EL (cell line): ENCODE data around the gene RANBP1.
"Not testable (repeated sequence)": the region's sequence is repeated elsewhere in the genome, so short reads cannot be mapped to it uniquely, and the experiment has no call there.

Experiments
- DNase-seq: peaks from one replicate; pipeline ENCODE4 v3.0.0-alpha.2; 2016

Gene RANBP1

DNA sequence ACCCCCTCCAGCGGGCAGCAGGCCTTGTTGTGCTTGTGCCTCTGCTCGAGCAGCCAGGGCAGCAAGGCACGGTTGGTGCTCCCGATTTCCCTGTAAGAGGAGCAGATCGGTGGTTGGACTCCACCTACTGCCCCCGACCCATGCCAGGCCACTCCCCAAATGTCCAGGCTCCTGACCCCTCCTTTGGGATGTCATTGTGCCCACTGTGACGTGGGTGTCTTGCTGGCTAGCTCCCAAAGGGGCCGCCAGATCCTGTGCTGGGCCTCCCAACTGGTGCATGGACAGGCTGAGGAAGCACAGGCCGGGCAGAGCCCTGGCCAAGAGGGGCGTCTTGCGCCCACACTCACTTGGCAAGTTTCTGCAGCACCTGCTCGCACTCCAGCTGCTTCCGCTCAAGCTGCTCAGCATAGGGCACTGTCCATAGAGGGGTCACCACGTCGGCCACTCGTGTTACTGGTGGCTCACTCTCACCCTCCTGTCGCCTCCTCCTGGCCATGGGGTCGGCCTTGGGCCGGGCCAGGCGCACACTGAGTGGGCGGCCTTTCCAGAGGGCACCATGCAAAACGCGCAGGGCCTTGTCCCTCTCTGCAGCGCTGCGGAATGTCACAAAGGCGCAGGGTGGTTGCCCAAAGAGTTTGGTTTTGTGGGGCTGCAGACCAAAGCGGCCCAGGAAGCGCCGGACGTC is at the start of gene RANBP1:
Gene RANBP1 (plus strand): TSS at position 414 of the 685 bp plus-strand sequence. CDS start 81 bp downstream, at position 495.
- no peak for DNase-seq

DNA sequence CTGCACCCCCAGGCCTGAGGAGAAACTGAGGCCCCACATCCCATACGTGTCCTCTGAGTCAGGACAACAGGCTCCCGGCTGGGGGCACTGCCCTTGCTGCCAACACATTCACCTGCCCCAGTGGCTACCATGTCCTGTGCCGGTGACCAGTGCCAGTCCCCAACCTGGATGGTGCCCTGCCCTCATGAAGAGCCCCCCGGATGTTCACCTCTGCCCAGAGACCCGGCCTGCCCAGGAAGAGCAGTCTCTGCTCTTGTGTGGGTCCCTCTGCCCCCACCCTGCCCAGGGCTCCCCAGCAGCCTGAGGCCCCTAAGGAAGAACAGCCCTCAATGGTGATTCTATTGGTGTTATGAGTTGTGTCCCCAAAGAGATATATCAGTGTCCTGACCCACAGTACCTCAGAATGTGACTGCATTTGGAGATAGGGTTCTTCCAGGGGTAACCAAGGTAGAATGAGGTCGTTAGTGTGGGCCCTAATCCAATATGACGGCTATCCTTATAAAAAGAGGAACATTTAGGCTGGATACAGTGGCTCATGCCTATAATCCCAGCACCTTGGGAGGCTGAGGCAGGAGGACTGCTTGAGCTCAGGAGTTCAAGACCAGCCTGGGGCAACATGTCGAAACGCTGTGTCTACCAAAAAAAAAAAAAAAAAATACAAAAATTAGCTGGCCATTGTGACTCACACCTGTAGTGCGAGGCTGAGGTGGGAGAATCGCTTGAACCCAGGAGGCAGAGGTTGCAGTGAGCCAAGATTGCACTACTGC is 49.1 kb upstream of the RANBP1 start:
- no peak for DNase-seq

DNA sequence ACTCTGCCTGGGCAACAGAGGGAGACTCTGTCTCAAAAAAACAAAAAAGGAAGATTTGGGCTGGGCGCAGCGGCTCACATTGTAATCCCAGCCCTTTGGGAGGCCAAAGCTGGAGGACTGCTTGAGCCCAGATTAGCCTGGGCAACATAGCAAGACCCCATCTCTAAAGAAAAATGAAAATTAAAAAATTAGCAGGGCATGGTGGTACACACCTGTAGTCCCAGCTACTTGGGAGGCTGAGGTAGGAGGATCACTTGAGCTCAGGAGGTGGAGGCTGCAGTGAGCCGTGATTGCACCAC is 48.6 kb upstream of the RANBP1 start:
- not testable (repeated sequence) for DNase-seq

DNA sequence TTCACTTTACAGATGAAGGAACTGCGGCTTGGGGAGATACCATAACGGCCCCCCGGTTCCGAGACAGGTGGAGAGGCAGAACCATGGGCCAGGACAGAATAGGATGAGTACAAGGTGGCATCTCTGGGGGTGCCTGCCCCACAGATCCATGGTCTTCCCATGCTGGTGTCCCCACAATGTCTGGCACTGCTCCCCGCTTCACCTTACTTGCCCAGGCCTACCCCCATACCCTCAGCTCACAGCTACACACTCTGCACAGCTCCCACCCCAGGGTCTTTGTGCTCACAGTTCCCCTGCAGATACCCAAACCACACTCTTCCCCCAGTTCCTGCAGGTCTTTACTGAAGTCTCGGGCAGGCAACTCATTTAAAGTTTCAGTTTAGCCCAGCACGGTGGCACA is 47.3 kb upstream of the RANBP1 start:
- no peak for DNase-seq

DNA sequence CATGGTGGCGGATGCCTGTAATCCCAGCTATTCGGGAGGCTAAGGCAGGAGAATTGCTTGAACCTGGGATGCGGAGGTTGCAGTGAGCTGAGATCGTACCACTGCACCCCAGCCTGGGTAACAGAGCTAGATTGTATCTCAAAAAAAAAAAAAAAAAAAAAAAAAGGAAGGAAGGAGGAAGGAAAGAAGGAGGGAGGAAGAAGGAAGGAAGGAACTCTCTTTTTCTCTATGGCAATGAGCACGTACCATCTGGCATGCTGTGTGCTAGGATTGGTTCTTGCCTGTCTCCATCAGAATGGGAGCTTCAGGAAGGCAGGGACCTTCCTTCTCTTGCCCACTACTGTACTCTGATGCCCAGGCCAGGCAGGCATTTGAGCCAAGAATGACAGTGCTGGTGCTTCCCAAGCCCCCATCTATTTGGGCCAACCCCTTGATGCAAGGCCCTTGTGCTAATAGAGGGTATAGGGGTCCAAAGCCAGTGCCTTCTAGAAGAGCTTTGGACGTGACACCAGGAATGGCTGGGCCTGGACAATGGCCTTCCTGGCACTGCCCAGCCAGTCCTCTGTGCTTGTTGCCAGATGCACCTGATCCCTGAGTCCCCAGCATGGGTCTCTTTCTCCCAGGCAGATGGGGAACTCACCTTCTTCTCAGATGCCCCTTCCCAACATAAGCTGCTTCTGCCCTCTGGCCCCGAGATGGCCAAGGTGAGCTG is 46.4 kb upstream of the RANBP1 start:
- DNase-seq, result no peak

DNA sequence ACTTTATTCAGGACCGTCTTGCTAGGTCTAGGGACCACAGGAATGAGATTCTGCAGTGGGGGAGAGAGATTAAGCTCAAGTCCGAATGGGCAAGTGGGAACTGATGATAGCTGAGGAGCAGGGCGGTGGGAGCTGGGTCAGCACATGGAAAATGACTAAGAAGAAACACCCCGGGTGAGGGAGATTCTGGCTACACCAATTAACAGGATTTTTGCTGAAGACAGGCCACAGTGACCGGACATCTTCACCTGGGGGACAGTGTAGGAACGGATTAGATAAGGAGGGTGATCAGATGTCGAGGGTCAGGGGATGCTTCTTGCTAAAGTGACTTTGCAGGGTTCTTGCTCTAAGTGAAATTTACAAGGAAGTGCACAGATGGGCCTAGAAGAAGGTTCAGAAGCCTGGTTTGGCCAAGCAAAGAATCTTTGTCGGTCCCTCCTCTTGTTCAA is 44.4 kb upstream of the RANBP1 start:
- DNase-seq, result no peak

DNA sequence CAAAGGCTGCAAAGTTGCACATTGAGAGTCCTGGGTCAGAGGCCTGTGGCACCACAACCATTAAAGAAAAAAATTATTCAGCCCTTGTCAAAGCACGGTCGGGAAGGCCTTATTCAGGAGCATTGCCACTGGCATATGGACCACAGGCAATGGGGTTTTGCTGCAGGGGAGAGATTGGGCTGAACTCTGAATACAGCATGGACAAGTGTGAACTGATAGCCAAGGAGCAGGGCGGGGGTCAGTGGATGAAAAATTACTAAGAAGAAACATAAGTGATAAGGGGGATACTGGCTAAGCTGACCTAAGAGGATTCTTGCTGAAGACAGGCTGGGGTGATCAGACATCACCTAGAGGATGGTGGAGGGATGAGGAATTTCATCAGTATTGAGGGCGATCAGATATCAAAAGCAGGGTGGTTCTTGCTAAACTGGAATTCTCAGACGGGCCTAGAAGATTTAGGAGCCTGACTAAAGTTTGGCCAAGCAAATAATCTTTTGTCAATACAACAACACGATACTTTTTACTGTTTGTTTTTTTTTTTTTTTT is 39.2 kb upstream of the RANBP1 start:
- no peak for DNase-seq

DNA sequence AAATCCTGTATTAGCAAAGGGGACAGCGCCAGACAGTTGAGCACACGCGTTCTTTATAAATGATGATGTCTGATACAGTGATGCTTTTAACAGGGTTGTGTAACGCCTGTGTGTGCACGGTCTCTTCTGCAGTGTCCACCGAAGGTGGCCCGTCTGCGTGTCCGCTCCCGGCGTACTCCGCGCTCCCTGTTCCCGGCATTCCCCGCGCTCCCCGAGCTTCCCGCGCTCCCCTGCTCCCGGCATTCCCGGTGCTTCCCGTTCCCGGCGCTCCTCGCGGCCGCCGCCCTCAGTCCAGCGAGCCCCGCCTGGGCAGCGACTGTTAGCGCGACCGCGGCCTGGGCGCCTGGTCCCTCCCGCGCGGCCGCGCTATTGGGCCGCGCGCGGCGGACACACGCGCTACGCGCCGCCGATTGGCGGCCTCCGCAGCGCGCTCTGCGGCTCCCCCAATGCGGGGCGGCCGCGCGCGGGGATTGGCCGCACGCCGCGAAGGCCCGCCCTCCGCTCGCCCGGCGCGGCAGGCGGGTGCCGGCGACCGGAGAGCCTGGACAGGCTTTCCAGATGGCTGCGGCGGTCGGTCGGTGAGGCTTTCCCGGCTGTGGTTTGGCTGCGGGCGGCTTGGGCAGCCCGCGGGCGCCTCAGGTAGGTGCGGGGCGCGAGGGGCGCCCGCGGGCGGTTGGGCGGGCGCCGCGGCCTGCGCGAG is 36.0 kb upstream of the RANBP1 start, which contains the start of gene DGCR8:
Gene DGCR8 (plus strand): TSS at position 497 of the 700 bp plus-strand sequence. CDS start 5,723 bp downstream, outside the sequence.
- DNase-seq, result peak; percentile 94

DNA sequence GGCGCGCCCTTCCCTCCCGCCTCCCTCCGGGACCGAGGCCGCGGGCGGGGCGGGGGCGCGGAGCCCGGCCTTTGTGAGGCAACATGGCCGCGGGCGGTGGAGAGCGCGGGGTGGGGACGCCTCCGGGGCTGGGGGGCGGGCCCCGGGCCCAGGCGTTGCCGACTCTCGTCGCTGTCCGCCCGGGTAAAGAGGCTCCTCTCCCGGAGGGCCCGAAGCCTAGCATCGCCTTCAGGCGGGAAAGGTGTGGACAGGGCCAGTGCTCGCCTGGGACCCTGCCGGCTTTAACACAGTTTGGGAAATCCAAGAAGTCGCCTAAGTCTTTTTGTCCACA is 35.5 kb upstream of the RANBP1 start:
- DNase-seq, result peak; percentile 72

DNA sequence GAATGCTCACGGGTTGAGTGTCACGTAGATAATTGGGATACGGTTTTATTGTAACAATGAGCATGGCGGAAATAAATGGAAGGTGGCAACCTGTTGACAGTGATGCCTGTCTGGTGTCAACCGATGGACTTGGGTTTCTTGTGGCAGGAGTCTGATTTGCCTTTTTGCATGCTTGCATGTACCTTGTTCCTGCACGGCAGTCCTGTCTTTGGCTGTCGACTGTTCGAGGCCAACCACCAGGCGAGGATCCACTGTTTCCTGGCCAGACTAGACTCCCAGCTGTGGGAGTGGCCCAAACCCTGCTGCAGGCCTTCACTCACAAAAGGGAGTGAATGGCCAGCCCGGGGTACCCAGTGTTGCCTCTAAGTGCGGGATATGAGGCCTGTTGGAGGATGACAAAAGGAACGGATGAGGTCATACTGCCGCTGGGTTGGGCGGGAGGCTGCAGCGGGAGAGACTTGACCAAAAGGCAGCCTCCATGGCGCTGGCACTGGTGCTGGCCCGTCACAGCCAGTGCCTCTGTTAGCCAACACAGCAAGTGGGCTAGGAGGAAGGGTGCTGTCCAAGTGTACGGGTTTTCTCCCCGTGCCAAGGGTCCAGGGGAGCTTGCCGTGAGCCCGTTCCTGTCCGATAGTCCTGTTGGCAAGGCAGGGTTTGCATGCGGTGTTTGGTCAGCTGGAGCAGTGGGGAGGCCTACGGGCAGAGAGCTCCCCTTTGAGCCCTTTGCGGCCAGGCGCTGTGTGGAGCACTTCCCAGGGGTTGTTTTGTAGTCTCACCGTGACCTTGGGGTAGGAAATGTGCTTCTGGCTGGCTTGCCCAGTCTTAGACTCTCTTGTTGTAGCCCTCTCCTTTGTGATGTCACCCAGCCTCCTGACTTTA is 34.9 kb upstream of the RANBP1 start:
- peak; percentile 81 for DNase-seq

DNA sequence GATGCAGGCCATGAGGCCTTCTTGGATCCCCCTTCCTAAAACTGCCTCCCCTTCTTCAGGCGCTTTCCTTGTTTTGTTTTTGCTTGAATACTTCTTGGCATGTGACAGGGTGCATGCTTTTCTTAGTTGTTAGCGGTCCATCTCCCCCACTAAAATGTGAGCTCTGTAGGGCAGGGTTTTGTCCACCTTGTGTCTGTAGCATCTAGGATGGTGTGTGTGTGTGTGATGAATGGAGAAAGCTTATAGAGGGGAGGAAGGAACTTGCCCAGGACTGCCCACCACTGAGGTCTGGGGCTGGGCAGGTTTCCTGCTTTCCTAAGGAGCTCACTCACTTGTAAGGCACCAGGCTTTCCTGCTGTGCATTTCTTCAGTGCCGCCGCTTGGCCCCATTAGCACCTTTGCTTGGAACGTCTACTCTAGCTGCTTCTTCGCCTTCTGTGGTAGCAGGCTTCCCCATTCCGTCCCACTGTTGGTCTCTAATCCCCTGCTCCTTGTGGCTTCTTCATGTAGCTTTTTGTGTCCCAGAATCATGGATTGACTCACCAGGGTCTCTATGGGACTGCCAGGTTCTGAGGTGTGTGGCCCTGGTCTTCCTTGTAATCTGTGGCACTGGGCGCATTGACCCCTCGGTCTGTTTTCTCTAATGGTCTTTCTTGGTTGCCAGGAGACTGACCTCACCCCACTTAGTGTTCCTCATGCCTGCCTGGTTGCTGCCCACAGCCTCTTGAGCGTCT is 32.6 kb upstream of the RANBP1 start:
- no peak for DNase-seq

DNA sequence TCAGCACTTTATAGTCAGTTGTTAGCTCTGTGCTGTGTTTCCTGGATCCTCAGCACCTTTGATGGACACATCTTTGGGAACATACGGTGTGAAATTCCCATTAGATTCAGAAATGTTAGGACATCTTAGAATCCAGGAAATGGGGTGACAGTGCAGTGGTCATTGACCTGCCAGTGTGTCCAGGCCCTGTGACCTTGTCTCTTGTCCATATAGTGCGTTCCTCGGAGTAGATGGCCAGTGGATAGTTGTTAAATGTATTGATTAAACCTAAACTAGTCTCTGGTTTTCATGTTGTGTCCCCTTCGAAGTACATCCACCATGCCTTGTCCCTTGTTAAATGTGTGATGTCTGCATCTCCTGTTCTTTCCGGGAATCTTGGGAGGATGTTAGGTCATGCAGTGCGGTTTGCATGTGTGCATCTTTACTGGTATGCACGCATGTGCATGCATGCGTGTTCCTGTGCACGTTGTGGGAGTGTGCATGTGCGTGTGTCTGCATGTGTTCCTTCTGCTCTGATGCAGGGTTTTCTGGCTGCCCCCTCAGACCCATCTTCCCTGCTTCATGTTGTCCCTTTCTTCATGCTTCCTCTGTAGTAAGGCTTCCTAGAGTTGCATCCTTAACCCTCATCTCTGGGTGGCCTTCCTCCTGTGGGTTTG is 31.9 kb upstream of the RANBP1 start:
- DNase-seq, result no peak

DNA sequence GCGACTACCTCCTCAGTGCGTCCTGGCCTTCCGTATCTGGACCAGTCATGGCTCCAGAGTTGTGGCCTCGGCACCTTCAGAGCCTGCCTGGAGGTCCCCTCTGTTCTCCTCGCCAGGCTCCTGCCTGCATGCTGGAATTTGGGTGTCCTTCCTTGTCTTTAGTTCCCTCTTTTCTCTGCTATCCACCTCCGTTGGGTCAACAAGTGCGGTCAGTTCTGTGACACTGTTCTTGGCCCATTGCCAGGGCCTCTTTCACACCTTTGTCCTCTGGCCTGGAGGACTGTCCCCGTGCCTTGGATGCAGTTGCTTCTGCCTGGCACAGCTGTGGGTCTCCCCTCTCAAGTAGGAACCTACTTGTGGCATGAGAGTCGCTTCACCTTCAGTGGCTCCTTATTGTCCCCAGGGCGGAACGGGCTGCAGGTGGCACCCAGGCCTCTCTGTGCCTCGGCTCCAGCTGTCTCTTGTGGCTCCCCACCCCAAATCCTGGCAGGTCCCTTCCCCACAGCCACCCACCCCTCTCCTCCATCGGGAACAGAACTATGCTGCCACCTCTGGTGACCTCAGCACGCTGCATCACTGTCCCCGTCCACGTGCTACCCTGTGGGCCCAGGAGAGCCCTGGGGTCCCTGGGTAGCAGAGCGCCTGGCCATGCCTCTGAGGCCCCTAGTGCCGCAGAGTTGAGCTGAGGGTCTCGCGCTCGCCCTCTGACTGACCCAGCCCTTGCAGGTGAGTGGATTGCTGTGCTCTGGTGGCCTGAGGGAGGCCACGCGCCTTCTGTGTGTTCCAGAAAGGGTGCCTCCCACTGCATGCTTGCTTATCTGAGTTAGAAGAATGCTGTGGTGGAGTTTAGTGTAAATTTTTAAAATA is 31.1 kb upstream of the RANBP1 start:
- no peak for DNase-seq

DNA sequence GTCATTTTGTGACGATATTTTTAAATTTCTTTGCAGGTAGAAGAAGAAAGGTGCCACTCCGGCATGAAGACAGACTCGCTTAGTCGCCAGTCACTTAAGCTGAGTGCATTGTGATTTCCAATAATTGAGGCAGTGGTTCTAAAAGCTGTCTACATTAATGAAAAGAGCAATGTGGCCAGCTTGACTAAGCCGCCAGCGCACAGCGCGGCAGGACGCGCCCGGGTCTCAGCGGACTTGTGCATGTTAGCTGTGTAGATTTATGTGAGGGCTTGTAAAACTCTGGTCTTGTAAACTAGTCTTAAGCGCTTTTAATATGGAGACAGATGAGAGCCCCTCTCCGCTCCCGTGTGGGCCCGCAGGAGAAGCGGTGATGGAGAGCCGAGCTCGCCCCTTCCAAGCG is 30.3 kb upstream of the RANBP1 start:
- DNase-seq, result no peak

DNA sequence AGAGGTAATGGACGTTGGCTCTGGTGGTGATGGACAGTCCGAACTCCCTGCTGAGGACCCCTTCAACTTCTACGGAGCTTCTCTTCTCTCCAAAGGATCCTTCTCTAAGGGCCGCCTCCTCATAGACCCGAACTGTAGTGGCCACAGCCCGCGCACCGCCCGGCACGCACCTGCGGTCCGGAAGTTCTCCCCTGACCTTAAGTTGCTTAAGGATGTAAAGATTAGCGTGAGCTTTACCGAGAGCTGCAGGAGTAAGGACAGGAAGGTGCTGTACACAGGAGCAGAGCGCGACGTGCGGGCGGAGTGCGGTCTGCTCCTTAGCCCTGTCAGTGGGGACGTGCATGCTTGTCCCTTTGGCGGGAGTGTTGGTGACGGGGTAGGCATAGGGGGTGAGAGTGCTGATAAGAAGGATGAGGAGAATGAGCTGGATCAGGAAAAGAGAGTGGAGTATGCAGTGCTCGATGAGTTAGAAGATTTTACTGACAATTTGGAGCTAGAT is 29.8 kb upstream of the RANBP1 start:
- DNase-seq, result no peak

DNA sequence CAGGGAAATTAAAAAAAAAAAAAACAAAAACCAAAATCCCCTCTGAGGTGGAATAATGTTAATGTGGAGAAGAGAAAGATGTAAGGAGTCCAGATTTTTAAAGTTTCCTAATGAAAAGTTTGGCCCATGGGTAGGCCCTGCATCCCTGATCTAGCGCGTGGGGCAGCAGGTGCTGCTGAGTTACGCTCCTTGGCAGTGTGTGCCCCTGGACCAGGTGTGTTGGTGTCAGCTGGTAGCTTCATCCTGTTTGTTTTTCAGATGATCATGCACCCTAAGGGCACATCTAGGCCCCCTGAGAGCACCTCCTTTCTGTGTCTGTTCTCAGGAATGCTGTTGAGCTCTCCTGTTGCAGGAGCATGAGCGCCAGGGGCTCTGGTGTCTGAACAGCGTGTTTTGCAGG is 29.1 kb upstream of the RANBP1 start:
- DNase-seq, result no peak

DNA sequence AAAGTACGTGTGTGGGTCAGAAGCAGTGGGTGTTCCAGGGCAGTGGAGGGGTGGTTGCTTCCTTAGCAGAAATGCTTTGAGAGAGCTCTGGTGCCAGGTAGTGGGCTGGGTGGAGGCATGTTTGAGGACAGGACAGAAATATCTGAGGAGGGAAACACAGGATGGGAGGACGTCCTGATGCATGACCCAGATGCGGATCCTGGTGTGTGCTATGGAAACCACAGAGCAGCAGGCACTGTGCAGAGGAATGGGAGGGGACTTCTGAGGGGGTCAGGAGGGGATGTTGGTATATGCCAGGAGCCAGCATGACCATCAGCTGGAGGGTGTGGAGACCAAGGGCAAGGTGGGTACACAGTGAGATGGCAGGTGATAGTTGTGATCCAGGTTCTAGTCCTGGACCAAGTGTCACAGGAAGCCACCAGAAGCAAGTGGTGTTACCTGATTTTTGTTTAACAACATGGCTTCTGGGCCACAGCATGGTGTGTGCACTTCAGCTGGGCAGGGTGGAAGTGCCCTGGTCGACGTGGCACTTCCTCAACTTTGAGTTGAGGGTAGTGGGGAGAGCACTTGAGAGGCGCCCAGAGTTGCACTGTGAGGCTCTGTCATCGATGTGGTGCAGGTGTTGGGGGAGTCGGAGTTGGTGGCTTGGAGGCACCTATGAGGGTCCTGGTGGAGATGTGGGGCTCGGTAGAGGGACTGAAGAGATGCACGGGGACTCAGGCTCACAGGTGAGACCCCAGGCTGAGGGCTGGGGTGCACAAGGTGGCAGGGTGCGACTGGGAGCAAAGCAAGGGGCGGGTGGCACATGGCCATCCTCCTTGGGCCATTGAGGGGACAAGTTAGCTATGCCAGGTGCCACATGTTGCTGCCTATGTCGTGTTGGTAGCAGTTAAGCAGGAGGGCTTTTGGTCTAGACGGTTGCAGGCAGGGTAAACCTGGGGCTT is 28.3 kb upstream of the RANBP1 start:
- no peak for DNase-seq

DNA sequence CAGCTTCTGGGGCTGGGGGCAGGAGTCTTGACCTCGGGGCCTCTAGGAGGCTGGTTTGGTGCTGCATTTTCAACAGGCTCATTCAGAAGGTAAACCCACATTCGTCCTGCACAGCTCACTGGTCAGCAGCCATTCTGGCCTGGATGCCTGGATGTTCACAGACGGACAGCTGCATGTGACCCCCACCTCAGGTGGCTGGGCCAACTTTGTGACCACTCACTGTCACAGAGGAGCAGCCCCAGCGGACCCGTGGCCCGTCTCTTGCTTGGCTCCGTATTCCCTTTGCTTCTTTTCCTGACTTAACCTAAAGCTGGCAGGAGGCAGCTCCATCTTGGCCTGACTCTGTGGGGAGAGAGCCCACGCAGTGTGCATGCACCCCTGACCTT is 27.6 kb upstream of the RANBP1 start:
- no peak for DNase-seq
